Activated CD8-positive, alpha-beta memory T cell treated with anti-CD3 and anti-CD28 coated beads for 24 hours (primary cell): Measurements from ENCODE around the gene TMEM267.
"Not testable (repeated sequence)": the region's sequence is repeated elsewhere in the genome, so short reads cannot be mapped to it uniquely, and the experiment has no call there.

Source experiments
- DNase-seq: peaks from one replicate; pipeline ENCODE4 v3.0.0-alpha.2; 2020

TMEM267 gene

GRCh38 chr5:43483298-43484105 lies at the start of gene TMEM267:
Gene TMEM267 (minus strand): TSS chr5:43483865. CDS start chr5:43453969, 29,896 bp downstream.
- DNase-seq: peak; percentile 93

GRCh38 chr5:43530648-43531047 lies 47.0 kb upstream of the TMEM267 start:
- DNase-seq: no peak

GRCh38 chr5:43523662-43524072 lies 40.0 kb upstream of the TMEM267 start:
- no peak for DNase-seq

GRCh38 chr5:43520615-43521014 lies 37.0 kb upstream of the TMEM267 start:
- no peak for DNase-seq

GRCh38 chr5:43515678-43516048 lies 32.0 kb upstream of the TMEM267 start:
- no peak for DNase-seq

GRCh38 chr5:43514816-43515677 lies 31.4 kb upstream of the TMEM267 start, which contains the start of gene C5orf34:
Gene C5orf34 (minus strand): TSS chr5:43515148. CDS start chr5:43509339, 5,809 bp downstream.
- DNase-seq: peak; percentile 98

GRCh38 chr5:43514471-43514815 lies 30.8 kb upstream of the TMEM267 start:
- DNase-seq: no peak

- DNase-seq: no peak
Measured at GRCh38 chr5:43514025-43514424, 30.4 kb upstream of the TMEM267 start.

- not testable (repeated sequence) for DNase-seq
Measured at GRCh38 chr5:43511062-43511461, 27.4 kb upstream of the TMEM267 start.

- no peak for DNase-seq
Measured at GRCh38 chr5:43498581-43498980, 14.9 kb upstream of the TMEM267 start.

- no peak for DNase-seq
Measured at GRCh38 chr5:43497311-43498104, 13.8 kb upstream of the TMEM267 start.

GRCh38 chr5:43491326-43491725 lies 7.7 kb upstream of the TMEM267 start:
- DNase-seq: no peak

- DNase-seq: no peak
Measured at GRCh38 chr5:43486353-43486752, 2.7 kb upstream of the TMEM267 start.

- no peak for DNase-seq
Measured at GRCh38 chr5:43485406-43485805, 1.7 kb upstream of the TMEM267 start.

- peak; percentile 93 for DNase-seq
Measured at GRCh38 chr5:43484106-43484849, 613 bp upstream of the TMEM267 start.

GRCh38 chr5:43482490-43483297 lies 971 bp downstream of the TMEM267 start:
- no peak for DNase-seq

GRCh38 chr5:43469671-43470391 lies 13.8 kb downstream of the TMEM267 start:
- no peak for DNase-seq

- no peak for DNase-seq
Measured at GRCh38 chr5:43467100-43467499, 16.6 kb downstream of the TMEM267 start.

GRCh38 chr5:43465455-43465854 lies 18.2 kb downstream of the TMEM267 start:
- DNase-seq: not testable (repeated sequence)

GRCh38 chr5:43461066-43461465 lies 22.6 kb downstream of the TMEM267 start:
- no peak for DNase-seq

GRCh38 chr5:43456556-43456955 lies 27.1 kb downstream of the TMEM267 start:
- no peak for DNase-seq
